BJ (cell line): ENCODE results near the gene NT5DC1. TPM values are rescaled to one million over a fixed set of nuclear protein-coding genes. Genes with fewer than 3 reads are reported as not detected.
A peak's percentile ranks its signal among the peaks of the same experiment; 100 is the strongest.

Experiments
- CTCF ChIA-PET: fragments of 350-600 bp; formaldehyde crosslinking; extraction: SDS; loops from one replicate; lab custom pipeline; 2021; ENCODE audit warnings: antibody characterized with exemption, inconsistent platforms; lab: Yijun Ruan, JAX
- POLR2A ChIA-PET: fragments of 300-600 bp; sonication (Branson Sonifier 250); formaldehyde crosslinking; extraction: SDS; loops from one replicate; lab custom pipeline; 2021; ENCODE audit warnings: antibody characterized with exemption; lab: Charles Lee
- DNase-seq: peaks from one replicate; pipeline ENCODE4 v3.0.0-alpha.2; 2011; ENCODE audit warnings: low read depth
- H3K27me3 ChIP-seq: 2 replicates; pipeline ENCODE4 v1.6.0; 2011; ENCODE audit warnings: low read length; ENCODE audit not compliant: control insufficient read depth, insufficient read depth
- H3K36me3 ChIP-seq: 2 replicates; pipeline ENCODE4 v1.5.1; 2011; ENCODE audit warnings: low read length; ENCODE audit not compliant: control insufficient read depth, insufficient read depth
- H3K4me3 ChIP-seq: 2 replicates; pipeline ENCODE4 v1.5.1; 2011; ENCODE audit warnings: low read depth, mild to moderate bottlenecking, control low read depth, low read length
- polyA plus RNA-seq: library from polyadenylated mRNA; depleted of rRNA; stranded (reverse); fragments of >200 nt; gene quantifications from 2 replicates; pipeline ENCODE4 v1.2.3, GENCODE V29; 2011
- TF ChIP-seq, protein P1 (sequence below): IDR thresholded peaks from 2 replicates; pipeline ENCODE4 v1.5.1; 2011; ENCODE audit warnings: low read depth, mild to moderate bottlenecking, control low read depth, inconsistent platforms, low read length, moderate library complexity; ENCODE audit not compliant: insufficient read depth

The NT5DC1 gene
- polyA plus RNA-seq, 1 experiment, result 12.3 TPM

DNA sequence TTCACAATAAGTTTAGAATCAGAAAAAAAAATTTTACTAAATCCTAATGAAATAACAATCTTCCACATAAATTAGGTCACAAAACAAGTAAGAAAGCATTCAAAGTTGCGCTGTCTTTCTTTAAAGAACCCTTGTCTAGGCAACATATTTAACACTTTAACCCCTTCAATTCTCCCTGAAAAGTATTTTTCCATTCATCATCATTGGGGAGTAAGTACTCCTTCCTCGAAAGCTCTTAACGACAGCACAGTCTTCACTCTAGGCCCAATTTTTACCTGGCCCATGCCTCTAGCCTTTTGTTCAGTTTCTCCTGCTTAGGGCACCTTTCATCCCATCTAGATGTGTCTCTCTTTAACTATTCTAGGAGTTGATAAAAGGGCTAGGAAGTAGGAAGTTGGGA lies 176.5 kb downstream of the NT5DC1 start:
- POLR2A ChIA-PET, result no interaction called here
- H3K4me3 ChIP-seq, result peak overlapping the region; percentile 86
- TF ChIP-seq, protein P1, sequence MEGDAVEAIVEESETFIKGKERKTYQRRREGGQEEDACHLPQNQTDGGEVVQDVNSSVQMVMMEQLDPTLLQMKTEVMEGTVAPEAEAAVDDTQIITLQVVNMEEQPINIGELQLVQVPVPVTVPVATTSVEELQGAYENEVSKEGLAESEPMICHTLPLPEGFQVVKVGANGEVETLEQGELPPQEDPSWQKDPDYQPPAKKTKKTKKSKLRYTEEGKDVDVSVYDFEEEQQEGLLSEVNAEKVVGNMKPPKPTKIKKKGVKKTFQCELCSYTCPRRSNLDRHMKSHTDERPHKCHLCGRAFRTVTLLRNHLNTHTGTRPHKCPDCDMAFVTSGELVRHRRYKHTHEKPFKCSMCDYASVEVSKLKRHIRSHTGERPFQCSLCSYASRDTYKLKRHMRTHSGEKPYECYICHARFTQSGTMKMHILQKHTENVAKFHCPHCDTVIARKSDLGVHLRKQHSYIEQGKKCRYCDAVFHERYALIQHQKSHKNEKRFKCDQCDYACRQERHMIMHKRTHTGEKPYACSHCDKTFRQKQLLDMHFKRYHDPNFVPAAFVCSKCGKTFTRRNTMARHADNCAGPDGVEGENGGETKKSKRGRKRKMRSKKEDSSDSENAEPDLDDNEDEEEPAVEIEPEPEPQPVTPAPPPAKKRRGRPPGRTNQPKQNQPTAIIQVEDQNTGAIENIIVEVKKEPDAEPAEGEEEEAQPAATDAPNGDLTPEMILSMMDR, result no peak
- DNase-seq, result no peak
- CTCF ChIA-PET, result interaction anchor here (1.8 to 4.3 kb wide), 3 partner anchors 8 to 283 kb away, joined by 4 to 28 read pairs (median 23); no protein-coding TSS in a partner anchor
- H3K36me3 ChIP-seq, result no peaks in the 10 kb centered on the region; the same call in 1 of the 2 replicates
- H3K27me3 ChIP-seq, result no peaks in the 10 kb centered on the region

DNA sequence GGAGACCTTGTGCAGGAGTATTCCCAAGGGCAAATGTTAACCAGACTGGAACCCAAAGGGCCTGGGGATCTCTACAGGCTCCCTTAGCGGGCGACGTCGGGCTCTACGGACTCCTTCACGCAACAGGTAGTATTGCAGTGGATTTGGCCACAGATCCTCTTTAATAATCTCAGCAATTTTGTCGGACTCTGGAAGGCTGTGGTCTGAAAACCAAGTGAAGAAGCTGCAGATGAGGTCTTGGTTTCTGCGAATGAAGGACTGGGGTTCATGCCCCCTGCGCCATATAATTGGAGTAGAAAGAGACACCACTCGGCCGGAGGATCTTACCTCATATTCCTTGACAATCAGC lies 177.8 kb downstream of the NT5DC1 start:
- CTCF ChIA-PET, result interaction anchor here (0.8 to 4.3 kb wide), 9 partner anchors 10 to 284 kb away, joined by 3 to 28 read pairs (median 7); no protein-coding TSS in a partner anchor
- peak overlapping the region; percentile 86 for H3K4me3 ChIP-seq
- no peaks in the 10 kb centered on the region for H3K27me3 ChIP-seq
- TF ChIP-seq, protein P1, result no peak
- no peak for DNase-seq
- H3K36me3 ChIP-seq, result no peaks in the 10 kb centered on the region; the same call in 1 of the 2 replicates
- POLR2A ChIA-PET, result interaction anchor here (0.7 kb wide), 1 partner anchor 14 kb away, joined by 20 read pairs; no protein-coding TSS in a partner anchor

DNA sequence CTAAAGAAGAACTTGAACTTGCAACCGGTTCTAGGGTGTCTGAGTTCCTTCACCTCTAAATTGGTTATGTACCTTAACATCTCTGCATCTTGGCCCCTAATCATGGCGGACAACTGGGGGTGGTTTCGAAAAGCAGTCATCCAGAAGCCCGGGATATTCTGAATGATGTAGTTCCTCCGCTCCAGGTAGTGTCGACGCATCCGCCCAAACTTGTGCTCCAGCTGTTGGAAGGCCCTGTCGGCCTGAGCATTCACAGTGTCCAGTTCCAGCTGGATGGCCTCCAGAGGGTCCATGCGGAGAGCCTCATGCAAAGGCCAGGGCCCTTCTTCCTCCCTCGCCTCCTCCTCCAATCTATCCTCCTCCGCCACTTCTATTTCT lies 178.2 kb downstream of the NT5DC1 start:
- TF ChIP-seq, protein P1, result no peak
- Histone ChIP-seq H3K27me3 (no peaks in the 10 kb centered on the region), H3K4me3 (peak overlapping the region; percentile 86), H3K36me3 (no peaks in the 10 kb centered on the region)
- no peak for DNase-seq
- ChIA-PET POLR2A (no interaction called here), CTCF (interaction anchor here (0.8 to 4.3 kb wide), 8 partner anchors 10 to 284 kb away, joined by 3 to 28 read pairs (median 12); no protein-coding TSS in a partner anchor)

DNA sequence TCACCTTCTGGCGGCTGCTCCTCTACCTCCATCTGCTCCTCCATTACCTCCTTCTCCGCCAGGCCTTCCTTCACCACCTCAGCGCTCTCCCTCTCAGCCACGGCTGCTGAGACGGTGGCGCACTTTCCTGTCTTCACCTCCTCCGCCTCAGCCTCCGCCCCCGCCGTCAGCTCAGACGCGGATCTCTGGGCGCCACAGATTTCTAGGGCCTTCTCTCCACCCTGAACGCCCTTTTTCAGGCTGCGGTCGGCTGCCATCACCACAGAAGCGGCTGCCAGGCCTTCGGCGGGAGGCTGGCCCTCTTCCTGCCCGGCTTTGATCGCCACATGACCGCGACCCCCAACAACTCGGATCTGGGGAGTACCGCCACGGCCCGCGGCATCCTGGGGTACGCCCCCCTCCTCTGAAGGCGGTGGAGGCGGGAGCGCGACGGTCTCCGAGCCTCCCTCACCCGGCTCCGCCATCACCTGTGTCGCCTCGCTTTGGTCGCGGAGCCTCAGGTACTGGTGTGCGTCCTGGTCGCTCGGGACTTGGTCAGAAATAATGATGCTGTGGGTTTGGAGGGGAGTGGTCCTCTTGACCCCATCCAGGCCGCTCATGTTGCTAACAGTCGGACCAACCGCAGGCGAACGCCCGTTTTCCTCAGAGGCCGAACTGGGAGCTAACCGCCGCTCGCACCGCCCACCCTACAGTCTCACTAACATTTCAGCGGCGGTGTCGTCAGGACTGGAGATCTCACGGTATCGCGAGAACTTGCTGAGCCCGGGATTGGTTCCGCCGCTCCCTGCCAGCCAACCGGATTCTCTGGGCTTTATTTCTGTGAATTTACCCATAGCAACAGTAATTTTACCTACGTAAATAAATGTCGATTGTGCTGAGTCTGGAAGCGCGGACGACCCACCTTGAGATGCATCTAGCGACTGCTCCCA lies 178.8 kb downstream of the NT5DC1 start, which contains the start of gene TSPYL1:
Gene TSPYL1, minus strand, starts transcription at position 699 of the 929 bp plus-strand sequence. Its CDS starts 100 bp downstream, at position 599.
- TF ChIP-seq, protein P1, result peak; percentile 20; the same call in 1 of the 2 replicates
- ChIA-PET CTCF (interaction anchor here (0.6 to 4.3 kb wide), 11 partner anchors 9 to 293 kb away, joined by 3 to 28 read pairs (median 4); partner anchors contain the start of gene RWDD1), POLR2A (no interaction called here)

More for the DNA sequence above, 178.8 kb downstream of the NT5DC1 start, which contains the start of gene TSPYL1:
- H3K36me3 ChIP-seq, result no peaks in the 10 kb centered on the region
- H3K27me3 ChIP-seq, result no peaks in the 10 kb centered on the region
- peak within 1 kb of the TSS; percentile 86 for H3K4me3 ChIP-seq
- DNase-seq, result peak; percentile 85
